Caco-2 (cell line): ENCODE measurements around the gene UBE2D1. TPM values are rescaled to one million over a fixed set of nuclear protein-coding genes. Genes with fewer than 3 reads are reported as not detected.

Experiments used
- BruUV-seq: library from RNA; stranded (reverse); fragments of 400-500 nt; replicated peaks from 2 replicates; lab custom pipeline; 2021; lab: Mats Ljungman, UMichigan
- CTCF ChIA-PET: fragments of 300-600 bp; sonication (Branson Sonifier 250); formaldehyde crosslinking; loops from one replicate; lab custom pipeline; 2022; ENCODE audit warnings: antibody characterized with exemption; lab: Charles Lee
- POLR2A ChIA-PET: fragments of 300-600 bp; sonication (Branson Sonifier 250); formaldehyde crosslinking; loops from one replicate; lab custom pipeline; 2022; ENCODE audit warnings: antibody characterized with exemption; lab: Charles Lee
- DNase-seq, 2 experiments: peaks; one replicate each; pipeline versions ENCODE4 v3.0.0 to v3.0.0-alpha.2; 2020 to 2022
- H3K27me3 ChIP-seq: replicated peaks from 2 replicates; pipeline ENCODE4 v1.6.0; 2011; ENCODE audit warnings: low read length; ENCODE audit not compliant: control insufficient read depth, insufficient read depth
- H3K36me3 ChIP-seq: 2 replicates; pipeline ENCODE4 v1.5.1; 2011; ENCODE audit warnings: low read length; ENCODE audit not compliant: control insufficient read depth, insufficient read depth
- H3K4me1 ChIP-seq: fragments of 250-450 bp; sonication (Bioruptor Pico); 2 replicates; pipeline ENCODE4 v1.5.1; 2020; ENCODE audit warnings: mild to moderate bottlenecking
- H3K4me3 ChIP-seq: 2 replicates; pipeline ENCODE4 v1.5.1; 2011; ENCODE audit warnings: low read depth, mild to moderate bottlenecking, control low read depth, low read length
- H3K9me3 ChIP-seq: fragments of 250-450 bp; sonication (Bioruptor Pico); 2 replicates; pipeline ENCODE4 v1.5.1; 2020; ENCODE audit warnings: mild to moderate bottlenecking, moderate library complexity
- H3K27ac Mint-ChIP-seq: one replicate; pipeline ENCODE4 v1.8.0; 2022; ENCODE audit warnings: mixed read lengths; ENCODE audit not compliant: unreplicated experiment
- H3K27me3 Mint-ChIP-seq: one replicate; pipeline ENCODE4 v1.8.0; 2022; ENCODE audit warnings: mixed read lengths; ENCODE audit not compliant: insufficient read depth, unreplicated experiment
- H3K36me3 Mint-ChIP-seq: one replicate; pipeline ENCODE4 v1.8.0; 2022; ENCODE audit warnings: mild to moderate bottlenecking, mixed read lengths; ENCODE audit not compliant: insufficient read depth, unreplicated experiment
- H3K4me1 Mint-ChIP-seq: one replicate; pipeline ENCODE4 v1.8.0; 2022; ENCODE audit warnings: low read depth, mixed read lengths; ENCODE audit not compliant: unreplicated experiment
- H3K4me3 Mint-ChIP-seq: one replicate; pipeline ENCODE4 v1.8.0; 2022; ENCODE audit warnings: mild to moderate bottlenecking, moderate library complexity, mixed read lengths; ENCODE audit not compliant: unreplicated experiment
- H3K9me3 Mint-ChIP-seq: one replicate; pipeline ENCODE4 v1.8.0; 2022; ENCODE audit warnings: mixed read lengths; ENCODE audit not compliant: unreplicated experiment
- CTCF ChIP-seq, 2 experiments: fragments of 200-600 bp in 1 of 2; IDR thresholded peaks; 1 replicate in 1 of 2; 2 replicates in 1 of 2; pipeline versions ENCODE4 v1.5.1 to v1.8.0; 2011 to 2022; ENCODE audit warnings: antibody characterized with exemption in 1 of 2, control low read depth in 1 of 2, inconsistent platforms in 1 of 2, low read depth in 1 of 2, low read length in 1 of 2, mild to moderate bottlenecking in 1 of 2, moderate library complexity in 1 of 2; ENCODE audit not compliant: insufficient read depth in 1 of 2, severe bottlenecking in 1 of 2, unreplicated experiment in 1 of 2
- intact Hi-C: fragments of 100-400 bp; cut with micrococcal nuclease; formaldehyde crosslinking; loops from one replicate; pipeline ENCODE4 v1.10.0; 2022; ENCODE audit not compliant: unreplicated experiment
- total RNA-seq: library from RNA; stranded (reverse); gene quantifications from 2 replicates; pipeline ENCODE4 v1.2.3, GENCODE V29; 2022

The UBE2D1 gene
- total RNA-seq, 1 experiment from 2014 or later = 39.7 TPM

GRCh38 chr10:58371473-58371872, 36.7 kb downstream of the UBE2D1 start:
- ChIA-PET POLR2A (no interaction called here), CTCF (no interaction called here)
- H3K27me3 Mint-ChIP-seq = no peaks in the 10 kb centered on the region
- no TSS peak for BruUV-seq
- no peak overlapping the region for H3K4me3 Mint-ChIP-seq
- TF ChIP-seq CTCF (IDR thresholded peaks at IDR 0.05; ENCODE audit: insufficient read depth in 1 of 2, low read depth in 1 of 2, low read length in 1 of 2, severe bottlenecking in 1 of 2, unreplicated experiment in 1 of 2) = no peak
- no peak for DNase-seq
- H3K27ac Mint-ChIP-seq = no peak overlapping the region
- H3K4me1 Mint-ChIP-seq = no peaks in the 10 kb centered on the region
- Histone ChIP-seq H3K27me3 (no peaks in the 10 kb centered on the region), H3K36me3 (no peaks in the 10 kb centered on the region; the same call in 1 of the 2 replicates), H3K4me3 (no peak overlapping the region), H3K9me3 (no peaks in the 10 kb centered on the region), H3K4me1 (no peaks in the 10 kb centered on the region)
- no peaks in the 10 kb centered on the region for H3K9me3 Mint-ChIP-seq
- intact Hi-C loops = no loop called here
- peaks cover 9% of the 10 kb centered on the region for H3K36me3 Mint-ChIP-seq

- no peaks in the 10 kb centered on the region for H3K27me3 Mint-ChIP-seq
- no peak for DNase-seq
- H3K36me3 ChIP-seq = no peaks in the 10 kb centered on the region; the same call in 1 of the 2 replicates
- H3K27me3 ChIP-seq = no peaks in the 10 kb centered on the region
- H3K9me3 Mint-ChIP-seq = no peaks in the 10 kb centered on the region
- no peaks in the 10 kb centered on the region for H3K4me1 ChIP-seq
- peaks cover 4% of the 10 kb centered on the region for H3K36me3 Mint-ChIP-seq
- H3K4me1 Mint-ChIP-seq = no peaks in the 10 kb centered on the region
- ChIA-PET CTCF (interaction anchor here (0.6 to 1.8 kb wide), 2 partner anchors 12 to 14 kb away, joined by 5 read pairs; no protein-coding TSS in a partner anchor), POLR2A (no interaction called here)
- H3K27ac Mint-ChIP-seq = no peak overlapping the region
- no TSS peak for BruUV-seq
- no peaks in the 10 kb centered on the region for H3K9me3 ChIP-seq
- H3K4me3 ChIP-seq = no peak overlapping the region
- no peak overlapping the region for H3K4me3 Mint-ChIP-seq
- intact Hi-C loops = no loop called here
- TF ChIP-seq CTCF (IDR thresholded peaks at IDR 0.05; ENCODE audit: insufficient read depth in 1 of 2, low read depth in 1 of 2, low read length in 1 of 2, severe bottlenecking in 1 of 2, unreplicated experiment in 1 of 2) = no peak
These were observed 38.0 kb downstream of the UBE2D1 start for GRCh38 chr10:58372607-58373441.

GRCh38 chr10:58373442-58373827, 38.6 kb downstream of the UBE2D1 start:
- no peak overlapping the region for H3K27ac Mint-ChIP-seq
- no peaks in the 10 kb centered on the region for H3K9me3 Mint-ChIP-seq
- H3K4me3 ChIP-seq = no peak overlapping the region
- no peaks in the 10 kb centered on the region for H3K36me3 ChIP-seq
- no TSS peak for BruUV-seq
- no peak for TF ChIP-seq CTCF (IDR thresholded peaks at IDR 0.05; ENCODE audit: insufficient read depth in 1 of 2, low read depth in 1 of 2, low read length in 1 of 2, severe bottlenecking in 1 of 2, unreplicated experiment in 1 of 2)
- H3K4me3 Mint-ChIP-seq = no peak overlapping the region
- H3K4me1 ChIP-seq = no peaks in the 10 kb centered on the region
- DNase-seq = no peak
- peaks cover 4% of the 10 kb centered on the region for H3K36me3 Mint-ChIP-seq
- H3K9me3 ChIP-seq = no peaks in the 10 kb centered on the region
- H3K4me1 Mint-ChIP-seq = no peaks in the 10 kb centered on the region
- intact Hi-C loops = no loop called here
- H3K27me3 ChIP-seq = no peaks in the 10 kb centered on the region
- CTCF ChIA-PET = interaction anchor here (1.8 kb wide), 1 partner anchor 11 kb away, joined by 5 read pairs; no protein-coding TSS in a partner anchor
- POLR2A ChIA-PET = no interaction called here
- H3K27me3 Mint-ChIP-seq = no peaks in the 10 kb centered on the region
